Tibial artery (tissue), 4 donors: Measurements from ENCODE around the gene FLOT1.
A peak's percentile ranks its signal among the peaks of the same experiment; 100 is the strongest.

Source experiments
- DNase-seq, 2 donors: peaks; one replicate each; pipeline ENCODE4 v3.0.0-alpha.2; 2019
- H3K27ac ChIP-seq, 2 donors: fragments of 200-600 bp; sonication (generic) in 1 of 2; 1 replicate in 1 of 2; 2 replicates in 1 of 2; pipeline ENCODE4 v1.5.1; 2018 to 2019; ENCODE audit warnings: mild to moderate bottlenecking in 1 of 2
- H3K27me3 ChIP-seq, 2 donors: fragments of 200-600 bp; sonication (generic) in 1 of 2; one replicate each; pipeline versions ENCODE4 v1.5.1 to v1.6.0; 2016 to 2019
- H3K36me3 ChIP-seq, 3 donors: fragments of 200-600 bp; sonication (generic) in 2 of 3; one replicate each; pipeline ENCODE4 v1.5.1; 2016 to 2019; ENCODE audit warnings: mild to moderate bottlenecking in 2 of 3
- H3K4me1 ChIP-seq, 4 donors: fragments of 200-600 bp; sonication (generic) in 2 of 4; 1 replicate in 3 of 4; 2 replicates in 1 of 4; pipeline ENCODE4 v1.5.1; 2016 to 2019
- H3K4me3 ChIP-seq, 2 donors: fragments of 200-600 bp; sonication (generic) in 1 of 2; 1 replicate in 1 of 2; 2 replicates in 1 of 2; pipeline ENCODE4 v1.5.1; 2018 to 2019; ENCODE audit warnings: mild to moderate bottlenecking in 2 of 2
- H3K9me3 ChIP-seq, 3 donors: fragments of 200-600 bp; sonication (generic) in 1 of 3; one replicate each; pipeline ENCODE4 v1.5.1; 2016 to 2019
- CTCF ChIP-seq, 2 experiments: fragments of 200-600 bp in 1 of 2; fragments of 450-650 bp in 1 of 2; IDR thresholded peaks; one replicate each; pipeline ENCODE4 v1.5.1; 2017 to 2019; ENCODE audit warnings: antibody characterized with exemption in 2 of 2, mild to moderate bottlenecking in 1 of 2, moderate library complexity in 1 of 2
- intact Hi-C: fragments of 100-400 bp; cut with DNase I; formaldehyde crosslinking; loops from one replicate; pipeline ENCODE4 v1.15.0; 2023; ENCODE audit warnings: low total_unique reads

The FLOT1 gene

GRCh38 chr6:30683183-30683979 lies 59.1 kb downstream of the FLOT1 start:
- no peaks in the 10 kb centered on the region for H3K9me3 ChIP-seq
- peaks cover 5 to 19% (median 7%) of the 10 kb centered on the region in 3 donors for H3K36me3 ChIP-seq
- intact Hi-C loops, result loop anchor here (5.0 kb wide), 1 partner anchor 194 kb away; no protein-coding TSS in a partner anchor
- TF ChIP-seq CTCF (IDR thresholded peaks at IDR 0.05), result no peak
- H3K4me1 ChIP-seq, result peaks cover 4 to 85% (median 57%) of the 10 kb centered on the region in 4 donors
- H3K27me3 ChIP-seq, result no peaks in the 10 kb centered on the region
- no peak for DNase-seq
- H3K27ac ChIP-seq, result peak overlapping the region; percentile 94 to 100
- peak overlapping the region; percentile 64 to 90 for H3K4me3 ChIP-seq

GRCh38 chr6:30682143-30683117 lies 60.1 kb downstream of the FLOT1 start:
- DNase-seq, result peak; percentile 84 to 93
- Histone ChIP-seq H3K4me1 (peaks cover 4 to 76% (median 51%) of the 10 kb centered on the region in 4 donors), H3K27ac (peak overlapping the region; percentile 94 to 100), H3K27me3 (no peaks in the 10 kb centered on the region), H3K9me3 (no peaks in the 10 kb centered on the region), H3K4me3 (peak overlapping the region; percentile 64 to 90), H3K36me3 (peaks cover 14 to 29% (median 17%) of the 10 kb centered on the region in 3 donors)
- intact Hi-C loops, result loop anchor here (5.0 kb wide), 1 partner anchor 195 kb away; no protein-coding TSS in a partner anchor
- no peak for TF ChIP-seq CTCF (IDR thresholded peaks at IDR 0.05)

GRCh38 chr6:30681766-30682142 lies 60.7 kb downstream of the FLOT1 start:
- intact Hi-C loops, result loop anchor here (5.0 kb wide), 1 partner anchor 196 kb away; no protein-coding TSS in a partner anchor

GRCh38 chr6:30679765-30680535 lies 62.5 kb downstream of the FLOT1 start:
- peaks cover 27 to 45% (median 34%) of the 10 kb centered on the region in 3 donors for H3K36me3 ChIP-seq
- DNase-seq, result no peak
- H3K9me3 ChIP-seq, result no peaks in the 10 kb centered on the region
- H3K27me3 ChIP-seq, result no peaks in the 10 kb centered on the region
- peak overlapping the region; percentile 64 to 90 for H3K4me3 ChIP-seq
- intact Hi-C loops, result loop anchor here (1.0 to 10.0 kb wide), 5 partner anchors 42 to 405 kb away; partner anchors contain the start of gene ATAT1
- peaks cover 4 to 60% (median 49%) of the 10 kb centered on the region in 4 donors for H3K4me1 ChIP-seq
- TF ChIP-seq CTCF (IDR thresholded peaks at IDR 0.05), result no peak
- H3K27ac ChIP-seq, result peak overlapping the region; percentile 94 to 100

More at GRCh38 chr6:30681766-30682142, 60.7 kb downstream of the FLOT1 start:
- Histone ChIP-seq H3K4me3 (peak overlapping the region; percentile 64 to 90), H3K36me3 (peaks cover 21 to 36% (median 23%) of the 10 kb centered on the region in 3 donors), H3K27ac (peak overlapping the region; percentile 94 to 100), H3K27me3 (no peaks in the 10 kb centered on the region), H3K9me3 (no peaks in the 10 kb centered on the region), H3K4me1 (peaks cover 4 to 76% (median 51%) of the 10 kb centered on the region in 4 donors)
- no peak for TF ChIP-seq CTCF (IDR thresholded peaks at IDR 0.05)
- DNase-seq, result no peak
